Neutrophil (primary cell): ENCODE data around the gene ZBTB43.
A peak's percentile ranks its signal among the peaks of the same experiment; 100 is the strongest.
"Not testable (repeated sequence)": the region's sequence is repeated elsewhere in the genome, so short reads cannot be mapped to it uniquely, and the experiment has no call there.

ENCODE experiments used
- H3K27ac ChIP-seq: fragments of 200-600 bp; sonication (generic); 2 replicates; pipeline ENCODE4 v1.5.1; 2016; ENCODE audit warnings: mild to moderate bottlenecking, moderate library complexity
- H3K27me3 ChIP-seq: fragments of 200-600 bp; sonication (generic); 2 replicates; pipeline ENCODE4 v1.6.0; 2016; ENCODE audit warnings: mild to moderate bottlenecking
- H3K36me3 ChIP-seq: fragments of 200-600 bp; sonication (generic); 2 replicates; pipeline ENCODE4 v1.5.1; 2017
- H3K4me1 ChIP-seq, 2 experiments: fragments of 200-600 bp in 1 of 2; sonication (generic) in 1 of 2; 1 replicate in 1 of 2; 2 replicates in 1 of 2; pipeline versions ENCODE4 v1.5.1 to v1.6.1; 2013 to 2016; ENCODE audit warnings: low read depth in 1 of 2, low read length in 1 of 2, mild to moderate bottlenecking in 1 of 2, moderate library complexity in 1 of 2; ENCODE audit not compliant: control insufficient read depth in 1 of 2, insufficient read depth in 1 of 2
- H3K4me3 ChIP-seq, 2 experiments: fragments of 200-600 bp in 1 of 2; sonication (generic) in 1 of 2; 1 replicate in 1 of 2; 2 replicates in 1 of 2; pipeline ENCODE4 v1.5.1; 2013 to 2016; ENCODE audit warnings: low read depth in 1 of 2, low read length in 1 of 2, mild to moderate bottlenecking in 1 of 2, moderate library complexity in 1 of 2
- H3K9me3 ChIP-seq: fragments of 200-600 bp; sonication (generic); 2 replicates; pipeline ENCODE4 v1.5.1; 2016
- CTCF ChIP-seq: fragments of 200-600 bp; sonication (generic); IDR thresholded peaks from 2 replicates; pipeline ENCODE4 v1.5.1; 2016; ENCODE audit warnings: antibody characterized with exemption

ZBTB43 gene

GRCh38 chr9:126814091-126814490, 9.3 kb downstream of the ZBTB43 start:
- no peak overlapping the region for H3K4me3 ChIP-seq
- H3K4me1 ChIP-seq: peaks cover 2 to 4% of the 10 kb centered on the region in 2 experiments
- no peaks in the 10 kb centered on the region for H3K27me3 ChIP-seq
- no peaks in the 10 kb centered on the region for H3K9me3 ChIP-seq
- peaks cover 37% of the 10 kb centered on the region for H3K36me3 ChIP-seq
- TF ChIP-seq CTCF: no peak
- H3K27ac ChIP-seq: no peak overlapping the region

- not testable (repeated sequence) for H3K27me3 ChIP-seq, H3K4me1 ChIP-seq, H3K36me3 ChIP-seq, H3K27ac ChIP-seq, H3K9me3 ChIP-seq, H3K4me3 ChIP-seq
Observed at GRCh38 chr9:126817615-126818014, 12.8 kb downstream of the ZBTB43 start.

GRCh38 chr9:126818482-126818881, 13.6 kb downstream of the ZBTB43 start:
- H3K4me1 ChIP-seq: peaks cover 9% of the 10 kb centered on the region in 2 experiments
- H3K36me3 ChIP-seq: peaks cover under 1% of the 10 kb centered on the region
- no peak for TF ChIP-seq CTCF
- H3K27ac ChIP-seq: peak overlapping the region; percentile 61
- no peaks in the 10 kb centered on the region for H3K9me3 ChIP-seq
- H3K4me3 ChIP-seq: no peak overlapping the region
- no peaks in the 10 kb centered on the region for H3K27me3 ChIP-seq

GRCh38 chr9:126819482-126819881, 14.6 kb downstream of the ZBTB43 start:
- no peaks in the 10 kb centered on the region for H3K27me3 ChIP-seq
- H3K36me3 ChIP-seq: no peaks in the 10 kb centered on the region
- H3K4me1 ChIP-seq: peaks cover 9% of the 10 kb centered on the region in 2 experiments
- H3K27ac ChIP-seq: peak overlapping the region; percentile 61
- no peak overlapping the region for H3K4me3 ChIP-seq
- no peaks in the 10 kb centered on the region for H3K9me3 ChIP-seq
- TF ChIP-seq CTCF: no peak

- Histone ChIP-seq H3K36me3 (peaks cover 2% of the 10 kb centered on the region), H3K27me3 (no peaks in the 10 kb centered on the region), H3K27ac (no peak overlapping the region), H3K4me3 (no peak overlapping the region), H3K9me3 (no peaks in the 10 kb centered on the region), H3K4me1 (peaks cover 9% of the 10 kb centered on the region in 2 experiments)
- no peak for TF ChIP-seq CTCF
Observed at GRCh38 chr9:126822278-126822677, 17.4 kb downstream of the ZBTB43 start.

- no peaks in the 10 kb centered on the region for H3K9me3 ChIP-seq
- H3K27ac ChIP-seq: no peak overlapping the region
- peaks cover 5% of the 10 kb centered on the region for H3K36me3 ChIP-seq
- TF ChIP-seq CTCF: no peak
- H3K4me1 ChIP-seq: peaks cover 9% of the 10 kb centered on the region in 2 experiments
- H3K27me3 ChIP-seq: no peaks in the 10 kb centered on the region
- H3K4me3 ChIP-seq: no peak overlapping the region
Observed at GRCh38 chr9:126822873-126823272, 18.0 kb downstream of the ZBTB43 start.

GRCh38 chr9:126824052-126824451, 19.2 kb downstream of the ZBTB43 start:
- H3K27ac ChIP-seq, H3K9me3 ChIP-seq, H3K4me1 ChIP-seq, H3K36me3 ChIP-seq, H3K27me3 ChIP-seq, H3K4me3 ChIP-seq: not testable (repeated sequence)
